CD4-positive, alpha-beta T cell treated with Interleukin-17A for 4 hours (primary cell): Measurements from ENCODE around the gene POLR2J.

ENCODE experiments used
- DNase-seq: peaks from one replicate; pipeline ENCODE4 v3.0.0-alpha.2; 2020; ENCODE audit warnings: mixed read lengths

The POLR2J gene

GRCh38 chr7:102434039-102434486, 44.7 kb downstream of the POLR2J start:
- peak; percentile 44 for DNase-seq

GRCh38 chr7:102433219-102434038, 45.3 kb downstream of the POLR2J start, which contains the start of gene ORAI2:
Gene ORAI2 (plus strand): TSS chr7:102433575. CDS start chr7:102438957, 5,382 bp downstream.
- peak; percentile 92 for DNase-seq

- peak; percentile 32 for DNase-seq
These were observed 46.1 kb downstream of the POLR2J start for GRCh38 chr7:102432442-102433218.

- peak; percentile 77 for DNase-seq
These were observed 47.0 kb downstream of the POLR2J start for GRCh38 chr7:102431617-102432298.

GRCh38 chr7:102429141-102429899, 49.4 kb downstream of the POLR2J start:
- DNase-seq, result no peak

GRCh38 chr7:102427019-102427405, 51.7 kb downstream of the POLR2J start:
- DNase-seq, result no peak

- DNase-seq, result peak; percentile 77
These were observed 52.3 kb downstream of the POLR2J start for GRCh38 chr7:102426268-102427018.

- DNase-seq, result peak; percentile 88
These were observed 53.0 kb downstream of the POLR2J start for GRCh38 chr7:102425639-102426267.

GRCh38 chr7:102424787-102425218, 53.9 kb downstream of the POLR2J start:
- no peak for DNase-seq

- no peak for DNase-seq
These were observed 54.6 kb downstream of the POLR2J start for GRCh38 chr7:102424129-102424551.
